NCI-H2029 (cell line): Measurements from ENCODE around the gene CEP68.
"Not testable (repeated sequence)": the region's sequence is repeated elsewhere in the genome, so short reads cannot be mapped to it uniquely, and the experiment has no call there.

Experiments used
- DNase-seq: peaks from one replicate; lab custom pipeline; 2025; lab: John Stamatoyannopoulos, UW

Gene CEP68

DNA sequence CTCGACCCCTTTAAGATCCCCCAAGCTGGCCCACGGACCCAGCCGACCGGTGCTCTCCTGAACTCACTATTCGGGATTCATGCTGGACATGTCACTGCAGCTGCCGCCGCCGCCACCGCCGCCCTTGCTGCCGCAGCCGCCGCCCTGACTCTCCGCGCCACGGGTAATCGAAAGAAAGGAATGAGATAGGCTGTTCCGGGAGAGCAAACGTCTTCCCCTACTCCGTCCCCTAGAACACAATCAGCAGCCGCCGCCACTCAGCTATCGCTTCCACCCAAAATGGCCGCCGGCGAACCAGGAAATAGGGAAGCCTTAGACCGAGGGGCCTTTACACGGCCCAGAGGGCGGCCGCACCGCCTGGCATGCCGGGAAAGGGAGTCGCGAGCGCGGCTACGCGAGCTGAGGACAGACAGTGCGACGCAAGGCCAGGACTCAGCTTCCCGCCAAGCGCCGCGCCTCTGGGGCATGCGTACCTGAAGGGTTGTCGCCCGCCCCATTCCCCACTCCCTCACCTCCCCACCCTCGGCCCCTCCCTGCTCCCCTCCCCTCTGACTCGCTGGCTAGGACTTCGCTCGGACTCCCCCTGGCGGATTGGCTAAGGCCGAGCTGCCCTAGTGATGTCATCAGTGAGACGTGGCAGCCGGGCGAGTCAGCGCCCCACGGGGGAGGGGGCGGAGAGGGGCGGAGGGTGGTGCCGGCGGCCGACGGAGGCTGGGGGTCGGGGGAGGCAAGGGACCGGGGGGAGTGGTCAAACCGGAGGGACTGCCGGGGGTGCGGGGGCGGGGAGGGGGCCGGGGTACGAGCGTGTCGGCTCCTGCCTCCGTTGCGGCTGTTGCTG is 73.8 kb downstream of the CEP68 start, which contains the start of gene RAB1A:
Gene RAB1A, minus strand, starts transcription at position 281 of the 838 bp plus-strand sequence. Its CDS starts 191 bp downstream, at position 90.
- DNase-seq: peak; percentile 97

GRCh38 chr2:65130664-65131175 is 74.5 kb downstream of the CEP68 start:
- no peak for DNase-seq

- not testable (repeated sequence) for DNase-seq
These were observed 76.7 kb downstream of the CEP68 start for GRCh38 chr2:65132930-65133329.

DNA sequence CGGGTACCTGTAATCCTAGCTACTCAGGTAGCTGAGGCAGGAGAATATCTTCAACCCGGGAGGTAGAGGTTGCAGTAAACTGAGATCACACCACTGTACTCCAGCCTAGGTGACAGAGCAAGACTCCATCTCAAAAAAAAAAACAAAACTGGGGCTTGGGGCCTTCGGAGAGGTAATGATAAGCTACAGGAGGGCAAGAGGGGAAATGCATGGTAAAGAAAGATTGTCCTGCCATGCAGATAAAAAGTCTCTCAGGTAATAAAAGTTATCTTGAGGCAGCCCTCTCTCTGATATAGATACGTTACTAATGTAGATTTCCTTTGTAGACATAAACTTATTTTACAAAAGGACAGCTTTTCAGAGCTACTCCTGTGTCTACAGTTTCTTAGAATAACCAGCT is 77.4 kb downstream of the CEP68 start:
- no peak for DNase-seq

- no peak for DNase-seq
These were observed 77.9 kb downstream of the CEP68 start for GRCh38 chr2:65134158-65134557.

GRCh38 chr2:65136253-65136652 is 80.0 kb downstream of the CEP68 start:
- DNase-seq: no peak
